Central memory CD8-positive, alpha-beta T cell (primary cell): ENCODE data around the gene DTYMK.
"Not testable (repeated sequence)": the region's sequence is repeated elsewhere in the genome, so short reads cannot be mapped to it uniquely, and the experiment has no call there.

Experiments
- ATAC-seq: fragments of 150-1000 bp; cut with Tn5 transposase; replicated peaks from 2 replicates; pipeline ENCODE4 v1.10.0; 2022; ENCODE audit warnings: mild to moderate bottlenecking, moderate FRiP score, moderate number of reproducible peaks; ENCODE audit not compliant: poor library complexity, severe bottlenecking; ENCODE audit errors: extremely low read depth
- DNase-seq, 2 donors: peaks; one replicate each; pipeline ENCODE4 v3.0.0; 2021; ENCODE audit warnings: low spot score in 2 of 2
- H3K27ac Mint-ChIP-seq: one replicate; pipeline ENCODE4 v1.8.0; 2022; ENCODE audit warnings: low read depth, mild to moderate bottlenecking, moderate library complexity, mixed read lengths
- H3K27me3 Mint-ChIP-seq: one replicate; pipeline ENCODE4 v1.8.0; 2022; ENCODE audit warnings: mixed read lengths
- H3K36me3 Mint-ChIP-seq: one replicate; pipeline ENCODE4 v1.8.0; 2022; ENCODE audit warnings: mild to moderate bottlenecking, moderate library complexity, mixed read lengths; ENCODE audit not compliant: insufficient read depth
- H3K4me1 Mint-ChIP-seq: one replicate; pipeline ENCODE4 v1.8.0; 2022; ENCODE audit warnings: mixed read lengths
- H3K4me3 Mint-ChIP-seq: one replicate; pipeline ENCODE4 v1.8.0; 2022; ENCODE audit warnings: mild to moderate bottlenecking, moderate library complexity, mixed read lengths
- H3K9me3 Mint-ChIP-seq: one replicate; pipeline ENCODE4 v1.8.0; 2022; ENCODE audit warnings: mixed read lengths

DTYMK gene

GRCh38 chr2:241662731-241663130 is 23.9 kb downstream of the DTYMK start:
- H3K9me3 Mint-ChIP-seq, H3K4me3 Mint-ChIP-seq, DNase-seq, H3K27ac Mint-ChIP-seq, H3K27me3 Mint-ChIP-seq, H3K4me1 Mint-ChIP-seq, ATAC-seq: not testable (repeated sequence)
- peaks cover 30% of the 10 kb centered on the region for H3K36me3 Mint-ChIP-seq

GRCh38 chr2:241660593-241661213 is 25.9 kb downstream of the DTYMK start:
- Mint-ChIP-seq H3K27me3 (no peaks in the 10 kb centered on the region), H3K4me3 (no peak overlapping the region), H3K36me3 (peaks cover 33% of the 10 kb centered on the region), H3K9me3 (no peaks in the 10 kb centered on the region), H3K4me1 (no peaks in the 10 kb centered on the region), H3K27ac (no peak overlapping the region)
- ATAC-seq (no peak), DNase-seq (no peak)

- no peak for DNase-seq
- ATAC-seq: no peak
- Mint-ChIP-seq H3K9me3 (no peaks in the 10 kb centered on the region), H3K4me3 (no peak overlapping the region), H3K27me3 (no peaks in the 10 kb centered on the region), H3K4me1 (no peaks in the 10 kb centered on the region), H3K36me3 (peaks cover 44% of the 10 kb centered on the region), H3K27ac (no peak overlapping the region)
Observed at GRCh38 chr2:241659150-241659739, 27.4 kb downstream of the DTYMK start.

GRCh38 chr2:241658296-241658695 is 28.3 kb downstream of the DTYMK start:
- H3K4me3 Mint-ChIP-seq: no peak overlapping the region
- no peak for ATAC-seq
- H3K27me3 Mint-ChIP-seq: no peaks in the 10 kb centered on the region
- peaks cover 52% of the 10 kb centered on the region for H3K36me3 Mint-ChIP-seq
- H3K9me3 Mint-ChIP-seq: no peaks in the 10 kb centered on the region
- no peaks in the 10 kb centered on the region for H3K4me1 Mint-ChIP-seq
- no peak for DNase-seq
- no peak overlapping the region for H3K27ac Mint-ChIP-seq

GRCh38 chr2:241657786-241658254 is 28.8 kb downstream of the DTYMK start:
- no peaks in the 10 kb centered on the region for H3K27me3 Mint-ChIP-seq
- H3K4me1 Mint-ChIP-seq: no peaks in the 10 kb centered on the region
- ATAC-seq (no peak), DNase-seq (no peak)
- peak overlapping the region; percentile 56 for H3K27ac Mint-ChIP-seq
- H3K4me3 Mint-ChIP-seq: no peak overlapping the region
- no peaks in the 10 kb centered on the region for H3K9me3 Mint-ChIP-seq
- H3K36me3 Mint-ChIP-seq: peaks cover 52% of the 10 kb centered on the region

GRCh38 chr2:241656190-241656741 is 30.3 kb downstream of the DTYMK start:
- no peak for ATAC-seq
- Mint-ChIP-seq H3K36me3 (peaks cover 54% of the 10 kb centered on the region), H3K4me3 (no peak overlapping the region), H3K4me1 (no peaks in the 10 kb centered on the region), H3K9me3 (no peaks in the 10 kb centered on the region), H3K27ac (no peak overlapping the region), H3K27me3 (no peaks in the 10 kb centered on the region)
- DNase-seq: no peak

- H3K36me3 Mint-ChIP-seq: peaks cover 54% of the 10 kb centered on the region
- H3K9me3 Mint-ChIP-seq: no peaks in the 10 kb centered on the region
- DNase-seq (no peak), ATAC-seq (no peak)
- H3K4me3 Mint-ChIP-seq: no peak overlapping the region
- no peaks in the 10 kb centered on the region for H3K4me1 Mint-ChIP-seq
- no peaks in the 10 kb centered on the region for H3K27me3 Mint-ChIP-seq
- H3K27ac Mint-ChIP-seq: peak overlapping the region; percentile 62
Observed at GRCh38 chr2:241655516-241656189, 31.0 kb downstream of the DTYMK start.

- DNase-seq (no peak), ATAC-seq (no peak)
- H3K4me1 Mint-ChIP-seq: no peaks in the 10 kb centered on the region
- peak overlapping the region; percentile 62 for H3K27ac Mint-ChIP-seq
- no peak overlapping the region for H3K4me3 Mint-ChIP-seq
- no peaks in the 10 kb centered on the region for H3K27me3 Mint-ChIP-seq
- H3K9me3 Mint-ChIP-seq: no peaks in the 10 kb centered on the region
- H3K36me3 Mint-ChIP-seq: peaks cover 45% of the 10 kb centered on the region
Observed at GRCh38 chr2:241654551-241654950, 32.1 kb downstream of the DTYMK start.

- ATAC-seq: no peak
- Mint-ChIP-seq H3K27me3 (no peaks in the 10 kb centered on the region), H3K9me3 (no peaks in the 10 kb centered on the region), H3K36me3 (peaks cover 40% of the 10 kb centered on the region), H3K27ac (peak overlapping the region; percentile 61), H3K4me1 (peaks cover 6% of the 10 kb centered on the region), H3K4me3 (no peak overlapping the region)
- DNase-seq: no peak
Observed at GRCh38 chr2:241653210-241653750, 33.3 kb downstream of the DTYMK start.

GRCh38 chr2:241652722-241653121 is 33.9 kb downstream of the DTYMK start:
- Mint-ChIP-seq H3K4me3 (no peak overlapping the region), H3K27ac (no peak overlapping the region), H3K36me3 (peaks cover 40% of the 10 kb centered on the region), H3K27me3 (no peaks in the 10 kb centered on the region), H3K9me3 (no peaks in the 10 kb centered on the region), H3K4me1 (peaks cover 6% of the 10 kb centered on the region)
- ATAC-seq: no peak
- DNase-seq: no peak

GRCh38 chr2:241652142-241652541 is 34.5 kb downstream of the DTYMK start:
- ATAC-seq: no peak
- Mint-ChIP-seq H3K4me1 (peaks cover 6% of the 10 kb centered on the region), H3K4me3 (no peak overlapping the region), H3K27me3 (no peaks in the 10 kb centered on the region), H3K36me3 (peaks cover 40% of the 10 kb centered on the region), H3K9me3 (no peaks in the 10 kb centered on the region), H3K27ac (no peak overlapping the region)
- no peak for DNase-seq

GRCh38 chr2:241649927-241650326 is 36.7 kb downstream of the DTYMK start:
- H3K27me3 Mint-ChIP-seq: no peaks in the 10 kb centered on the region

More at GRCh38 chr2:241649927-241650326, 36.7 kb downstream of the DTYMK start:
- ATAC-seq: no peak
- peaks cover 27% of the 10 kb centered on the region for H3K36me3 Mint-ChIP-seq
- no peak overlapping the region for H3K27ac Mint-ChIP-seq
- H3K9me3 Mint-ChIP-seq: no peaks in the 10 kb centered on the region
- no peak overlapping the region for H3K4me3 Mint-ChIP-seq
- DNase-seq: no peak
- peaks cover 6% of the 10 kb centered on the region for H3K4me1 Mint-ChIP-seq
